Measurements from ENCODE around the gene C13orf46. TPM values are rescaled to one million over a fixed set of nuclear protein-coding genes. Genes with fewer than 3 reads are reported as not detected.

The C13orf46 gene
- total RNA-seq, 2 experiments from 2014 or later, result 1.6 to 1.9 TPM

- CTCF ChIA-PET, result interaction anchor here (1.5 kb wide), 1 partner anchor 11 kb away, joined by 5 read pairs; no protein-coding TSS in a partner anchor
- intact Hi-C loops (cut with micrococcal nuclease), result no loop called here
Observed at GRCh38 chr13:113937527-113938180, 36.2 kb downstream of the C13orf46 start.

GRCh38 chr13:113937073-113937472, 36.8 kb downstream of the C13orf46 start:
- H3K27ac Mint-ChIP-seq, result no peak overlapping the region
- DNase-seq (no peak), ATAC-seq (no peak)
- no peaks in the 10 kb centered on the region for H3K4me1 Mint-ChIP-seq (ENCODE audit: low read depth)
- intact Hi-C loops (cut with micrococcal nuclease), result no loop called here
- POLR2A ChIA-PET, result interaction anchor here (1.1 kb wide), 1 partner anchor 10 kb away, joined by 3 read pairs; no protein-coding TSS in a partner anchor
- H3K9me3 Mint-ChIP-seq, result no peaks in the 10 kb centered on the region
- H3K36me3 Mint-ChIP-seq (ENCODE audit: low read depth), result no peaks in the 10 kb centered on the region
- peaks cover 1% of the 10 kb centered on the region for H3K27me3 Mint-ChIP-seq
- H3K4me3 Mint-ChIP-seq, result no peak overlapping the region
- TF ChIP-seq CTCF (IDR thresholded peaks at IDR 0.05), result no peak
- CTCF ChIA-PET, result no interaction called here

More at GRCh38 chr13:113937527-113938180, 36.2 kb downstream of the C13orf46 start:
- Mint-ChIP-seq H3K36me3 (ENCODE audit: low read depth) (no peaks in the 10 kb centered on the region), H3K27me3 (peaks cover 1% of the 10 kb centered on the region), H3K4me3 (no peak overlapping the region), H3K4me1 (ENCODE audit: low read depth) (no peaks in the 10 kb centered on the region), H3K9me3 (no peaks in the 10 kb centered on the region), H3K27ac (no peak overlapping the region)
- ATAC-seq, result no peak
- POLR2A ChIA-PET, result no interaction called here
- TF ChIP-seq CTCF (IDR thresholded peaks at IDR 0.05), result no peak
- no peak for DNase-seq

GRCh38 chr13:113936166-113936965, 37.5 kb downstream of the C13orf46 start:
- no peak for DNase-seq
- Mint-ChIP-seq H3K36me3 (ENCODE audit: low read depth) (no peaks in the 10 kb centered on the region), H3K4me1 (ENCODE audit: low read depth) (peaks cover 3% of the 10 kb centered on the region), H3K4me3 (no peak overlapping the region), H3K27me3 (peaks cover 1% of the 10 kb centered on the region), H3K9me3 (no peaks in the 10 kb centered on the region), H3K27ac (no peak overlapping the region)
- POLR2A ChIA-PET, result interaction anchor here (1.1 kb wide), 1 partner anchor 9 kb away, joined by 3 read pairs; no protein-coding TSS in a partner anchor
- no peak for ATAC-seq
- intact Hi-C loops (cut with micrococcal nuclease), result no loop called here
- TF ChIP-seq CTCF (IDR thresholded peaks at IDR 0.05), result no peak
- CTCF ChIA-PET, result no interaction called here

DNA sequence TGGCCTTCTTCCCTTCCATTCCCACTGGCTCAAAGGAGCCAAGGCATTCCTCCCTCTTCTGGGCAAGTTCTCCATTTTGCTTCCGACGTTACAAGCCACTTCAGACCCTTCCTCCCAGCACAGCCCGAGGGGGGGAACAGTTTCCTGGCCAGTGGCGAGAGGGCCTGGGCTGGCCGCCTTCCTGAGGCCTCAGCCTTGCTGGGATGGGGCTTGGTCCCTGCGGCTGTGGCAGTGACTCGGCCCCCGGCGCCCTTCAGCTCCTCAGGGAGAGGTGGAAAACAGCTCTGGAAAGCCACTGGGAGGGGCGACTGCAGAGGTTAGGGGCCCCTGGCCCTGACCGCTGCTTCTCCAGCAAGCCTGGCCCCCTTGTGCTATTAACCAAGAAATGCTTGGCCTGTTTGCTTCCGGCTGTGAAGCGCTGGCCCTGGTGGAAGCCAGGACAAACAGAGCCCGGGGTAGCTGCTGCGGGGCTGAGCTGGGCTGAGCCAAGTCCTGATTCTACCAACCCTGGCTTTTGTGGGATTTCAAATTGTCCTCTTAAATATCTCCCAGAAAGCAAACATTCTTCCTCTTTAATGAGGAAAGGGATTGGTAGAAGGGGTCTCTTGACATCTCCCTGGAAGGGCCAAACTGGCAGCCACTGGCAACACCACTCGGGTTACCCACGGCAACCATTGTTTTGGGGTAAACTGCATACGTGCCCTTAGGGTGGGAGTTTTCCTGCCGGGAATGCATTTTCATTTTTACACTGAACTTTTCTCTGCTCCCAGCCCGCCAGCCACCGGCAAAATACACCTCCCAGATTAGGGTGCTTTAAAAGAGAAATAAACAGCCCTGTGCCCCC, 38.7 kb downstream of the C13orf46 start:
- ChIA-PET CTCF (no interaction called here), POLR2A (no interaction called here)
- TF ChIP-seq CTCF (IDR thresholded peaks at IDR 0.05), result no peak
- intact Hi-C loops (cut with micrococcal nuclease), result no loop called here
- no peak overlapping the region for H3K27ac Mint-ChIP-seq
- ATAC-seq (no peak), DNase-seq (no peak)
- peaks cover 1% of the 10 kb centered on the region for H3K27me3 Mint-ChIP-seq
- H3K4me1 Mint-ChIP-seq (ENCODE audit: low read depth), result peaks cover 9% of the 10 kb centered on the region
- H3K4me3 Mint-ChIP-seq, result no peak overlapping the region
- no peaks in the 10 kb centered on the region for H3K36me3 Mint-ChIP-seq (ENCODE audit: low read depth)
- H3K9me3 Mint-ChIP-seq, result no peaks in the 10 kb centered on the region
